Activated T-helper 17 cell treated with anti-CD3 and anti-CD28 coated beads, Interleukin-2, amount 50 U/mL, for 72 hours (primary cell): Measurements from ENCODE around the gene SLC29A4. TPM values are rescaled to one million over a fixed set of nuclear protein-coding genes. Genes with fewer than 3 reads are reported as not detected.
"Not testable (repeated sequence)": the region's sequence is repeated elsewhere in the genome, so short reads cannot be mapped to it uniquely, and the experiment has no call there.

Experiments used
- ATAC-seq: fragments of 150-1000 bp; cut with Tn5 transposase; replicated peaks from 2 replicates; pipeline ENCODE4 v1.10.0; 2021; ENCODE audit warnings: mild to moderate bottlenecking, moderate library complexity
- H3K27ac Mint-ChIP-seq: one replicate; pipeline ENCODE4 v1.8.0; 2022; ENCODE audit warnings: mixed read lengths
- H3K27me3 Mint-ChIP-seq: one replicate; pipeline ENCODE4 v1.8.0; 2022; ENCODE audit warnings: mixed read lengths
- H3K36me3 Mint-ChIP-seq: one replicate; pipeline ENCODE4 v1.8.0; 2022; ENCODE audit warnings: low read depth, mild to moderate bottlenecking, mixed read lengths
- H3K4me1 Mint-ChIP-seq: one replicate; pipeline ENCODE4 v1.8.0; 2022; ENCODE audit warnings: mixed read lengths
- H3K4me3 Mint-ChIP-seq: one replicate; pipeline ENCODE4 v1.8.0; 2022; ENCODE audit warnings: mild to moderate bottlenecking, mixed read lengths
- H3K9me3 Mint-ChIP-seq: one replicate; pipeline ENCODE4 v1.8.0; 2022; ENCODE audit warnings: mixed read lengths
- total RNA-seq, 2 donors: library from RNA; stranded (reverse); gene quantifications; one replicate each; pipeline ENCODE4 v1.2.3, GENCODE V29; 2022

SLC29A4 gene
- total RNA-seq, 2 donors from 2014 or later: 1.5 to 3.2 TPM

DNA sequence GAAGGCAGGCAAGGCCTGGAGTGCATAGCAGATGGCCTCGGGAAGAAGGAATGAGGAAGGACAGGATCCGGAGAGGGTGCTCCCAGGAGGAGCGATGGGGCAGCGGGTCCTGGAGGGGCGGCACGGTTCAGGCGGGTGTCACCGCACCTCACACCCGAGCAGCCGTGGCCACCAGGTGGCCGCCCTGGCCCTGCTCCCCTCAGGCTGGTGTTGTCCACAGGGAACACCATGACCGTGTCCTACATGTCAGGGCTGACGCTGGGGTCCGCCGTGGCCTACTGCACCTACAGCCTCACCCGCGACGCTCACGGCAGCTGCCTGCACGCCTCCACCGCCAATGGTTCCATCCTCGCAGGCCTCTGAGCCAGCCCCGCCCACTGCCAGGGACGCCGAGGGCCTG is 19.8 kb downstream of the SLC29A4 start:
- no peaks in the 10 kb centered on the region for H3K27me3 Mint-ChIP-seq
- no peak overlapping the region for H3K4me3 Mint-ChIP-seq
- H3K4me1 Mint-ChIP-seq: peaks cover 4% of the 10 kb centered on the region
- ATAC-seq: no peak
- H3K9me3 Mint-ChIP-seq: no peaks in the 10 kb centered on the region
- no peak overlapping the region for H3K27ac Mint-ChIP-seq
- peaks cover 2% of the 10 kb centered on the region for H3K36me3 Mint-ChIP-seq

DNA sequence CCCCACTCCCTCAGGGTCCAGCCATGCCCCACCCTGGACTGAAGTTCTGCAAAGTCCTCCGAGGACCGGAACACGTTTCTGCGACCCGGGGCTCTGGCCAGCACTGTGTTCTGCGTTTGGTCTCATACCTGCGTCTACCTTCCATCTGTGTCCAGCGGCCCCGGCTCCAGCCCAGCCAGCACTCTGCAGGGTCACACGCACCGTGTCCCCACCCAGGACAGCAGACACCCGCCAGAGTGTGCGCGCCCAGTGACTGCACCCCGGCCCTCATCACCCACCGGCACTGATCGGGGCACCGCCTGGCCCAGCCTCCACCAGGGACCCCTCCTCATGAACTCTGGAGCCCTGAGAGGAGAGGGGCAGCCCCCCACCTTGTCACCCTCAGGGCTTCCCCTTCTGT is 20.3 kb downstream of the SLC29A4 start:
- no peaks in the 10 kb centered on the region for H3K27me3 Mint-ChIP-seq
- H3K4me3 Mint-ChIP-seq: no peak overlapping the region
- ATAC-seq: no peak
- peaks cover 2% of the 10 kb centered on the region for H3K4me1 Mint-ChIP-seq
- H3K27ac Mint-ChIP-seq: no peak overlapping the region
- peaks cover 7% of the 10 kb centered on the region for H3K36me3 Mint-ChIP-seq
- H3K9me3 Mint-ChIP-seq: no peaks in the 10 kb centered on the region

DNA sequence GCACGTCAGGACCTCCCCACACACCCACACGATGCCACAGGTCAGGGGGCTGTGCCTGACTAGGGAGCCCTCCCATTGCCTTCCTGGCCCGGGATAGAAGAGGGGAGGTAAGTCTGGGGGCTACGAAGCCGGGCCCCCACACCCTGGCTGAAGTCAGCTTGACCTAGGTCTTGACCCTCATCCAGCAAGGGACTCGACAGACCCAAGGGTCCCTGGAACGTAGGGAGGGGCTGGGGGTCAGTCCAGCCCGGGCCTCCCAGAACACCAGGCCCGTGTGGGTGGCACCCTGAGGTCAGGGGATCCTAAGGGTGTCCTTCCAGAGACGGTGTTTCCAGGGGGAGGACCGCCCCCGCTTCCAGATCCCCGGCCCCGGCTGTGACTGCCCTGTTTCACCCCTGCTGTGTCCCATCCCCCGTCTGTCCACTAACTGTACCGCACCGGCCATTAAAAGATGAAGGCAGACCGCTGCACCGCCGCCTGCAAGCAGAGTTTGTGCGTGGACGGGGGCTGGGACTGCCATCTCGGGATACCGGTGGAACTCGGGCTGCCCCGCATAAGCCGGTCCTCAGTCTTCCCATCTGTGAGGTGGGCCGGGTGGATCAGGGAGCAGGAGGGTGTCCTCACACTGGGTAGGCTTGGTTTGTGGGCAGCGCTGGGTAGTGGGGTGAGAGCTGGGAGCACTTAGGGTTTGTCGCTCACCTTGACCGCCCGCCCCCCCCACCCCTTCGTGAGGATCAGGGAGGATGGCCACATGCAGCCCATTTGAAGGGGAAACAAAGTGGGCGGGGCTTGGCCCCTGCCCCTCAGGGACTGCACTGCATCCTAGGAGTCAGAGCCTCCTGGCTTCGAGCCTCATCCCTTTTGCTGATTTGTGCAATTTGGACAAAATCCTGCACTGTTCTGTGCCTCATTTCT is 21.1 kb downstream of the SLC29A4 start:
- Mint-ChIP-seq H3K27ac (no peak overlapping the region), H3K36me3 (peaks cover 13% of the 10 kb centered on the region), H3K4me1 (peaks cover 3% of the 10 kb centered on the region), H3K27me3 (no peaks in the 10 kb centered on the region), H3K4me3 (no peak overlapping the region), H3K9me3 (no peaks in the 10 kb centered on the region)
- no peak for ATAC-seq

GRCh38 chr7:5305050-5305449 is 22.3 kb downstream of the SLC29A4 start:
- peaks cover 13% of the 10 kb centered on the region for H3K36me3 Mint-ChIP-seq
- not testable (repeated sequence) for H3K4me1 Mint-ChIP-seq, H3K27me3 Mint-ChIP-seq, H3K4me3 Mint-ChIP-seq, H3K9me3 Mint-ChIP-seq, ATAC-seq, H3K27ac Mint-ChIP-seq

DNA sequence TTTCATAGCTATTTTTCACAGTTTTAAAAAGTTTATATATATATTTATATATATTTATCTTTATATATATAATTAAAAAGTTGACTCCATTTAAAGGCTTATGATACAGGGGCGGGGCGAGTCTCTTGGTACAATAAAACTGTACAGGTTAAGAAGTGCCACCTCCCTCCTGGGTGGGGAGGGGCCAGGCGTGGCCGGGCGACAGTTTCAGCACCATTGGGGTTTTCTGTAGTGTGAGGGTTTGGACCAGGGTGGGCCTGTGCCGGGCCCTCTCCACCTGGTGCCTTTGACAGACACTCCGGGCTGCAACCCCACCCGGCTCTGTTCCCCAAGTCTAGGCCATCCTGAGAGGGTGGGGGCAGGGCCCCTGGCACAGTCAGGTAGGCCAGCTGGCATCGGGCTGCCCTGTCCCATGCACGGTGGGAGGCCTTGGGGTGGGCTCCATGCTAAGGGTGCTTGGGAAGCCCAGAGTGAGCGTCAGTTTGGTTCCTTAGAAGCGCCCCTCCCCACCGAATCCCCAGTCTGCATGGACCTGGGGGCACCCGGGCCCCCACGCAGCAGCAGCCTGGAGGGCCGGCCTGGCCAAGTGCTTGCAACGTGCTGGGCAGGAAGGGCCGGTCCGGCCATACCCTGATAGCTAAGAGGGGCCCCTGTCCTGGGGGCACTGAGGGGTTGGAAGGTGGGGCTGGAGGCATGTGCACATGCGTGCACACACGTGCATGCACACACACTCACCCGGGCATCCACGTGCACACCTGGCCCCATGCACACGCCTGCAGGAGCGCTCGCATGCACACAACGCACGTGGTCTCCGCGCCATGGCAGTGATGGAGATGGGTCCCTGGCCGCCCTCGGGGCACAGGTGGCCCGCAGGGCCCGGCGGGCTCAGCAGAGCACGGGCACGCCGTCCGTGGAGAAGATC is 24.7 kb downstream of the SLC29A4 start:
- not testable (repeated sequence) for ATAC-seq, H3K4me3 Mint-ChIP-seq

DNA sequence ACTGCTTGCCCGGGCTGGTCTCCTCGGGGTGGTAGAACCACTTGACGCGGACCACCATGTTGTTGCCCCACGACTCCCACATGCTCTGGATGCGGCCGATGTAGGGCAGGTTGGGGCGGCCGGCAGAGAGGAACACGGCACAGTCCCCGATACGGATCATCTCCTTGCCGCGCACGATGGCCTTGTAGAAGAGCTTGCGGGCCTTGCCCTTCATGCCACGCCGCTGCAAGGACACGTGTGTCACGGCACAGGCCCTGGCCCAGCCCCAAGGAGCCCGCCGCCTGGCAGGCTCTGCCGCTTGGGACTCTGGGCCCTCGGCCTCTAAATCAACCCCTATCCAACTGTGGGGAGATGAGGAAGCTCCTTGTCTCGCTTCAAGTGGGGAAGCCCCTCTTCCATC is 26.4 kb downstream of the SLC29A4 start:
- H3K9me3 Mint-ChIP-seq: no peaks in the 10 kb centered on the region
- H3K4me3 Mint-ChIP-seq: no peak overlapping the region
- H3K27ac Mint-ChIP-seq: no peak overlapping the region
- H3K36me3 Mint-ChIP-seq: peaks cover 32% of the 10 kb centered on the region
- peaks cover 3% of the 10 kb centered on the region for H3K4me1 Mint-ChIP-seq
- ATAC-seq: no peak
- no peaks in the 10 kb centered on the region for H3K27me3 Mint-ChIP-seq

More for the DNA sequence above, 24.7 kb downstream of the SLC29A4 start:
- peaks cover 30% of the 10 kb centered on the region for H3K36me3 Mint-ChIP-seq
- not testable (repeated sequence) for H3K27ac Mint-ChIP-seq, H3K9me3 Mint-ChIP-seq, H3K27me3 Mint-ChIP-seq, H3K4me1 Mint-ChIP-seq

- no peaks in the 10 kb centered on the region for H3K27me3 Mint-ChIP-seq
- peaks cover 49% of the 10 kb centered on the region for H3K36me3 Mint-ChIP-seq
- H3K4me3 Mint-ChIP-seq: no peak overlapping the region
- no peak for ATAC-seq
- peaks cover 3% of the 10 kb centered on the region for H3K4me1 Mint-ChIP-seq
- H3K27ac Mint-ChIP-seq: no peak overlapping the region
- H3K9me3 Mint-ChIP-seq: no peaks in the 10 kb centered on the region
Measured at GRCh38 chr7:5310822-5311405, 28.2 kb downstream of the SLC29A4 start.

- H3K9me3 Mint-ChIP-seq, H3K27ac Mint-ChIP-seq, H3K4me3 Mint-ChIP-seq, H3K4me1 Mint-ChIP-seq, H3K27me3 Mint-ChIP-seq, ATAC-seq: not testable (repeated sequence)
- H3K36me3 Mint-ChIP-seq: peaks cover 63% of the 10 kb centered on the region
Measured at GRCh38 chr7:5312276-5313070, 29.7 kb downstream of the SLC29A4 start.

DNA sequence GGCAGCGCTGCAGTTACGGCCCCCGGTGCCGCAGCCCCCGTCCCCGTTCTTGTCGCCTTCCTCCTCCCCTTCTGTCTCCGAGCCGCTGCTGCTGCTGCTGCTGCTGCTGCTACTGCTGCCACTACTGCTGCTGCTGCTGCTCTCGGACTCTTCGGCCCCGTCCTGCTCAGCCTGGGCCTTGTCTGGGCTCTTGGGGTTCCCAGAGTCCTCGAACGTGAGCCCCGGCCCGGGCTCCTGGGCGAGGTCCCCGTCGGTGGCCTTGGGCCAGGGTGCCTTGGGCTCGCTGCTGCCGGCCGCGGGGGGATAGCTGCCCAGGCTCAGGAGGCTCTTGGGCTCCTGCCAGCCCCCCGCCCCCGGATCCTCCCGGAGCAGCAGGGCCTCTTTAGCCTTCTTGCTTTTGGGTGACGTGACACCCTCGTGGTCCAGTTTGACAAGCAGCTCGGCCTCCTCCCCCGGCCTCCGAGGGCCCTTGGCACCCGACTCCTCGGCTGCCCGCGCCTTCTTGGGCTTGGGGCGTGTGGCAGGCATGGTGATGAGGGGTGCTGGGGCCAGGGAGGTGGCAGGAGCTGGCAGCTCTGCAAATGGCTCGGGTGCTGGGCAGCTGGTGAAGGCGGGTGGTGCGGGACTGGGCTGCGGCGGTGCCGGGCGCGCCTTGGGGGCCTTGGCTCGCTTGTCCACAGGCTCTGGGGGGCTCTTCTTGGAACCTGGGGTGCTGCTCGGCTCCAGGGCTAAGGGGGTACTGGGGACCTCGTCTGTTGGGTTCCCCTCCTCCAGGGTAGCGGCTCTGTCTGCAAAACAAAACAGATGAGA is 30.5 kb downstream of the SLC29A4 start:
- H3K9me3 Mint-ChIP-seq, ATAC-seq, H3K27me3 Mint-ChIP-seq, H3K4me3 Mint-ChIP-seq, H3K27ac Mint-ChIP-seq, H3K4me1 Mint-ChIP-seq: not testable (repeated sequence)
- peaks cover 61% of the 10 kb centered on the region for H3K36me3 Mint-ChIP-seq

DNA sequence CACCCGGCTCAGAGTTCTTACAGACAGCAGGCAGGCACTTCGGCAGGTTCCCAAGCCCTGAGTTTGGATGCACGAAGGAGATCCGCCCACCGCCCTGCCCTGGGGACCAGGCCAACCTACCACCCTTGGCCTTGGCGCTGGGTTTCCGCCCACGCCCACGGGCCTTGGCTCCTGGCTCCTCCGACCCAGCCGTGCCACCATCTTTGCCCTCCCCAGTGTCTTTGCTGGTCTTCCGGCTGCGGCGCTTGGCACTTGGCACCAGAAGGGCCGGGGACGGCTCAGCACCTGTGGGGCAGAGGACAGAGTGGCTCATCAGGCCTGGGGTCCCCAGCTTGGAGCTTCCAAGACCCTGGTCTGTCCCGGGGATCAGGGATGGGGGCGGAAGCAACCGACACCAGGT is 32.1 kb downstream of the SLC29A4 start:
- Mint-ChIP-seq H3K9me3 (peaks cover 5% of the 10 kb centered on the region), H3K36me3 (peaks cover 73% of the 10 kb centered on the region), H3K4me3 (no peak overlapping the region), H3K27ac (no peak overlapping the region), H3K27me3 (no peaks in the 10 kb centered on the region), H3K4me1 (no peaks in the 10 kb centered on the region)
- no peak for ATAC-seq

GRCh38 chr7:5315761-5316160 is 33.0 kb downstream of the SLC29A4 start:
- H3K9me3 Mint-ChIP-seq: peaks cover 5% of the 10 kb centered on the region
- no peak for ATAC-seq
- no peak overlapping the region for H3K4me3 Mint-ChIP-seq
- H3K27me3 Mint-ChIP-seq: no peaks in the 10 kb centered on the region
- no peaks in the 10 kb centered on the region for H3K4me1 Mint-ChIP-seq
- no peak overlapping the region for H3K27ac Mint-ChIP-seq
- H3K36me3 Mint-ChIP-seq: peaks cover 80% of the 10 kb centered on the region

DNA sequence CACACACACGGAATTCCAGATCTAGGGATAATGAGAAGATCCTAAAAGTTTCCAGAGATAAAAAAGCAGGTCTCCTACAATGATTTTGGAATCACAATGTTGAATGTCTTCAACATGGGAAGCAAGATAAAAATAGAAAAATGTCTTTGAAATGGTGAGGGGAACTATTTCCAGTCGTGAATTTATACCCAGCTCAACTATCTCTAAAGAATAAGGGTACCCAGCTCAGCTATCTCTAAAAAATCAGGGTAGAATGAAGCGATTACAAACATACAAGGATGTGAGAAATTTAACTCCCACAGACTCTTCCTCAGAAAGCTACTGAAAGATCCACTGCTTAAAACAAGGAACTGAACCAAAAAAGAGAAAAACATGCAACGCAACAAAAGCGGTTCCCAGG is 35.9 kb downstream of the SLC29A4 start:
- H3K9me3 Mint-ChIP-seq, H3K4me1 Mint-ChIP-seq, H3K27me3 Mint-ChIP-seq, H3K27ac Mint-ChIP-seq, ATAC-seq, H3K4me3 Mint-ChIP-seq: not testable (repeated sequence)
- peaks cover 88% of the 10 kb centered on the region for H3K36me3 Mint-ChIP-seq

GRCh38 chr7:5320391-5320790 is 37.6 kb downstream of the SLC29A4 start:
- Mint-ChIP-seq H3K4me1 (no peaks in the 10 kb centered on the region), H3K36me3 (peaks cover 83% of the 10 kb centered on the region), H3K4me3 (no peak overlapping the region), H3K27ac (no peak overlapping the region), H3K27me3 (no peaks in the 10 kb centered on the region), H3K9me3 (peaks cover 5% of the 10 kb centered on the region)
- ATAC-seq: no peak
